Peyer's patch (tissue), 4 donors: ENCODE measurements around the gene ACSL5. TPM values are rescaled to one million over a fixed set of nuclear protein-coding genes. Genes with fewer than 3 reads are reported as not detected.
"Not testable (repeated sequence)": the region's sequence is repeated elsewhere in the genome, so short reads cannot be mapped to it uniquely, and the experiment has no call there.

Experiments used
- DNase-seq, 3 donors: peaks; one replicate each; pipeline ENCODE4 v3.0.0-alpha.2; 2017 to 2019
- H3K27ac ChIP-seq, 4 donors: fragments of 200-600 bp; sonication (generic); one replicate each; pipeline ENCODE4 v1.5.1; 2016 to 2019
- H3K27me3 ChIP-seq, 2 donors: fragments of 200-600 bp; sonication (generic); one replicate each; pipeline ENCODE4 v1.5.1; 2019
- H3K36me3 ChIP-seq, 3 donors: fragments of 200-600 bp; sonication (generic); one replicate each; pipeline ENCODE4 v1.5.1; 2016 to 2019
- H3K4me1 ChIP-seq, 4 donors: fragments of 200-600 bp; sonication (generic); one replicate each; pipeline ENCODE4 v1.5.1; 2016 to 2019
- H3K4me3 ChIP-seq, 4 donors: fragments of 200-600 bp; sonication (generic); 1 replicate in 3 of 4; 2 replicates in 1 of 4; pipeline ENCODE4 v1.5.1; 2016 to 2019; ENCODE audit warnings: mild to moderate bottlenecking in 1 of 4
- H3K9me3 ChIP-seq, 4 donors: fragments of 200-600 bp; sonication (generic); one replicate each; pipeline ENCODE4 v1.5.1; 2016 to 2019; ENCODE audit warnings: mild to moderate bottlenecking in 1 of 4
- CTCF ChIP-seq, 6 experiments: fragments of 450-650 bp in 4 of 6; fragments of 200-600 bp in 2 of 6; sonication (generic) in 1 of 6; IDR thresholded peaks; one replicate each; pipeline ENCODE4 v1.5.1; 2017 to 2019; ENCODE audit warnings: antibody characterized with exemption in 6 of 6, mild to moderate bottlenecking in 3 of 6, moderate library complexity in 1 of 6
- POLR2A ChIP-seq, 2 donors: fragments of 450-650 bp; IDR thresholded peaks; one replicate each; pipeline ENCODE4 v1.5.1; 2017; ENCODE audit warnings: antibody characterized with exemption in 2 of 2, mild to moderate bottlenecking in 2 of 2, moderate library complexity in 2 of 2
- total RNA-seq, 4 donors: library from RNA; depleted of rRNA; stranded (reverse); fragments of >200 nt; gene quantifications; one replicate each; pipeline ENCODE4 v1.1.0, GENCODE V29; 2016

ACSL5 gene
- total RNA-seq, 4 donors from 2014 or later, result 133 to 1,137 (median 595) TPM

- not testable (repeated sequence) for H3K36me3 ChIP-seq, H3K9me3 ChIP-seq, H3K27me3 ChIP-seq, H3K4me1 ChIP-seq, DNase-seq
- TF ChIP-seq POLR2A (IDR thresholded peaks at IDR 0.05), result peak in 1 of 2 donors; percentile 32
- Histone ChIP-seq H3K4me3 (peak overlapping the region; percentile 51 to 65 (median 56)), H3K27ac (peak overlapping the region in 3 of 4 donors; percentile 88 to 96 (median 93))
Measured at GRCh38 chr10:112377116-112377515, 3.2 kb downstream of the ACSL5 start.

- H3K27ac ChIP-seq, result peak overlapping the region in 3 of 4 donors; percentile 29 to 96 (median 70)
- peak in 2 of 3 donors; percentile 78 to 88 for DNase-seq
- no peaks in the 10 kb centered on the region for H3K9me3 ChIP-seq
- TF ChIP-seq POLR2A (IDR thresholded peaks at IDR 0.05) (peak in 1 of 2 donors; percentile 45), CTCF (IDR thresholded peaks at IDR 0.05) (no peak)
- no peaks in the 10 kb centered on the region for H3K36me3 ChIP-seq
- no peaks in the 10 kb centered on the region for H3K27me3 ChIP-seq
- H3K4me3 ChIP-seq, result no peak overlapping the region
- H3K4me1 ChIP-seq, result peaks cover 0 to 32% (median 2%) of the 10 kb centered on the region in 4 donors
Measured at GRCh38 chr10:112379635-112380296, 5.8 kb downstream of the ACSL5 start.

- peaks cover 0 to 32% (median 2%) of the 10 kb centered on the region in 4 donors for H3K4me1 ChIP-seq
- H3K27me3 ChIP-seq, result no peaks in the 10 kb centered on the region
- H3K36me3 ChIP-seq, result no peaks in the 10 kb centered on the region
- no peaks in the 10 kb centered on the region for H3K9me3 ChIP-seq
- peak overlapping the region in 1 of 4 donors; percentile 1 for H3K4me3 ChIP-seq
- no peak for DNase-seq
- peak overlapping the region in 3 of 4 donors; percentile 58 to 96 (median 76) for H3K27ac ChIP-seq
- TF ChIP-seq CTCF (IDR thresholded peaks at IDR 0.05) (no peak), POLR2A (IDR thresholded peaks at IDR 0.05) (no peak)
Measured at GRCh38 chr10:112382515-112383235, 8.8 kb downstream of the ACSL5 start.

- no peak overlapping the region for H3K4me3 ChIP-seq
- no peaks in the 10 kb centered on the region for H3K36me3 ChIP-seq
- no peaks in the 10 kb centered on the region for H3K27me3 ChIP-seq
- peak in 2 of 3 donors; percentile 72 to 85 for DNase-seq
- TF ChIP-seq CTCF (IDR thresholded peaks at IDR 0.05) (peak in 2 of 6 experiments; percentile 12 to 19), POLR2A (IDR thresholded peaks at IDR 0.05) (peak in 1 of 2 donors; percentile 79)
- peaks cover 0 to 32% (median 2%) of the 10 kb centered on the region in 4 donors for H3K4me1 ChIP-seq
- H3K27ac ChIP-seq, result peak overlapping the region in 3 of 4 donors; percentile 58 to 96 (median 76)
- H3K9me3 ChIP-seq, result no peaks in the 10 kb centered on the region
Measured at GRCh38 chr10:112383325-112383724, 9.4 kb downstream of the ACSL5 start.

GRCh38 chr10:112384141-112384540 lies 10.2 kb downstream of the ACSL5 start:
- DNase-seq, result no peak
- no peaks in the 10 kb centered on the region for H3K36me3 ChIP-seq
- H3K27me3 ChIP-seq, result no peaks in the 10 kb centered on the region
- no peaks in the 10 kb centered on the region for H3K9me3 ChIP-seq
- no peak for TF ChIP-seq CTCF (IDR thresholded peaks at IDR 0.05)
- TF ChIP-seq POLR2A (IDR thresholded peaks at IDR 0.05), result no peak
- no peak overlapping the region for H3K4me3 ChIP-seq
- H3K27ac ChIP-seq, result peak overlapping the region in 3 of 4 donors; percentile 9 to 96 (median 76)
- peaks cover 0 to 34% (median 1%) of the 10 kb centered on the region in 4 donors for H3K4me1 ChIP-seq

GRCh38 chr10:112385201-112385600 lies 11.3 kb downstream of the ACSL5 start:
- no peak for DNase-seq
- Histone ChIP-seq H3K27ac (peak overlapping the region in 3 of 4 donors; percentile 26 to 96 (median 76)), H3K36me3 (no peaks in the 10 kb centered on the region), H3K27me3 (no peaks in the 10 kb centered on the region), H3K9me3 (no peaks in the 10 kb centered on the region), H3K4me3 (peak overlapping the region in 1 of 4 donors; percentile 4), H3K4me1 (peaks cover 0 to 39% (median 2%) of the 10 kb centered on the region in 4 donors)
- peak; percentile 12 to 72 for TF ChIP-seq POLR2A (IDR thresholded peaks at IDR 0.05)
- TF ChIP-seq CTCF (IDR thresholded peaks at IDR 0.05), result no peak
